Measurements from ENCODE around the gene USP5.
"Not testable (repeated sequence)": the region's sequence is repeated elsewhere in the genome, so short reads cannot be mapped to it uniquely, and the experiment has no call there.

GRCh38 chr12:6886206-6886999 lies 34.5 kb downstream of the USP5 start:
- TF ChIP-seq, protein P1, sequence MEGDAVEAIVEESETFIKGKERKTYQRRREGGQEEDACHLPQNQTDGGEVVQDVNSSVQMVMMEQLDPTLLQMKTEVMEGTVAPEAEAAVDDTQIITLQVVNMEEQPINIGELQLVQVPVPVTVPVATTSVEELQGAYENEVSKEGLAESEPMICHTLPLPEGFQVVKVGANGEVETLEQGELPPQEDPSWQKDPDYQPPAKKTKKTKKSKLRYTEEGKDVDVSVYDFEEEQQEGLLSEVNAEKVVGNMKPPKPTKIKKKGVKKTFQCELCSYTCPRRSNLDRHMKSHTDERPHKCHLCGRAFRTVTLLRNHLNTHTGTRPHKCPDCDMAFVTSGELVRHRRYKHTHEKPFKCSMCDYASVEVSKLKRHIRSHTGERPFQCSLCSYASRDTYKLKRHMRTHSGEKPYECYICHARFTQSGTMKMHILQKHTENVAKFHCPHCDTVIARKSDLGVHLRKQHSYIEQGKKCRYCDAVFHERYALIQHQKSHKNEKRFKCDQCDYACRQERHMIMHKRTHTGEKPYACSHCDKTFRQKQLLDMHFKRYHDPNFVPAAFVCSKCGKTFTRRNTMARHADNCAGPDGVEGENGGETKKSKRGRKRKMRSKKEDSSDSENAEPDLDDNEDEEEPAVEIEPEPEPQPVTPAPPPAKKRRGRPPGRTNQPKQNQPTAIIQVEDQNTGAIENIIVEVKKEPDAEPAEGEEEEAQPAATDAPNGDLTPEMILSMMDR (optimal IDR thresholded peaks at IDR 0.05 in 1 of 3, IDR thresholded peaks at IDR 0.05 in 1 of 3, conservative IDR thresholded peaks at IDR 0.05 in 1 of 3; ENCODE audit: extremely low read depth in 1 of 3, insufficient read depth in 2 of 3, low read length in 3 of 3) = not testable (repeated sequence)
- TF ChIP-seq EZH2 (IDR thresholded peaks at IDR 0.05; ENCODE audit: low read length) = not testable (repeated sequence)
